Measurements from ENCODE around the gene GLIS1. TPM values are rescaled to one million over a fixed set of nuclear protein-coding genes. Genes with fewer than 3 reads are reported as not detected.
A peak's percentile ranks its signal among the peaks of the same experiment; 100 is the strongest.

Gene GLIS1
- total and polyA plus RNA-seq, 10 of the 15 experiments (the other 5 are each of a cell fraction or from before 2014, with no cell fraction given): not detected

GRCh38 chr1:53475664-53476063 lies 263.3 kb downstream of the GLIS1 start (continued):
- TF ChIP-seq REST (IDR thresholded peaks at IDR 0.05; ENCODE audit: low read depth, low read length): no peak
- TF ChIP-seq, protein P1, sequence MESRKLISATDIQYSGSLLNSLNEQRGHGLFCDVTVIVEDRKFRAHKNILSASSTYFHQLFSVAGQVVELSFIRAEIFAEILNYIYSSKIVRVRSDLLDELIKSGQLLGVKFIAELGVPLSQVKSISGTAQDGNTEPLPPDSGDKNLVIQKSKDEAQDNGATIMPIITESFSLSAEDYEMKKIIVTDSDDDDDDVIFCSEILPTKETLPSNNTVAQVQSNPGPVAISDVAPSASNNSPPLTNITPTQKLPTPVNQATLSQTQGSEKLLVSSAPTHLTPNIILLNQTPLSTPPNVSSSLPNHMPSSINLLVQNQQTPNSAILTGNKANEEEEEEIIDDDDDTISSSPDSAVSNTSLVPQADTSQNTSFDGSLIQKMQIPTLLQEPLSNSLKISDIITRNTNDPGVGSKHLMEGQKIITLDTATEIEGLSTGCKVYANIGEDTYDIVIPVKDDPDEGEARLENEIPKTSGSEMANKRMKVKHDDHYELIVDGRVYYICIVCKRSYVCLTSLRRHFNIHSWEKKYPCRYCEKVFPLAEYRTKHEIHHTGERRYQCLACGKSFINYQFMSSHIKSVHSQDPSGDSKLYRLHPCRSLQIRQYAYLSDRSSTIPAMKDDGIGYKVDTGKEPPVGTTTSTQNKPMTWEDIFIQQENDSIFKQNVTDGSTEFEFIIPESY (IDR thresholded peaks at IDR 0.05): no peak

GRCh38 chr1:53473463-53473862 lies 265.5 kb downstream of the GLIS1 start:
- no peaks in the 10 kb centered on the region for H3K9me3 ChIP-seq (replicated peaks; ENCODE audit: control insufficient read depth, insufficient read depth, low read length)
- SMC1A ChIA-PET (ENCODE audit: uncharacterized antibody, unreplicated experiment): interaction anchor here (1.1 to 2.1 kb wide), 4 partner anchors 24 to 195 kb away, joined by 3 to 7 read pairs (median 3); no protein-coding TSS in a partner anchor
- no peak overlapping the region for H3K4me2 ChIP-seq (ENCODE audit: control insufficient read depth, insufficient read depth)
- POLR2A ChIA-PET: interaction anchor here (0.9 kb wide), 1 partner anchor 27 kb away, joined by 3 read pairs; no protein-coding TSS in a partner anchor
- H3K27me3 ChIP-seq (replicated peaks in 1 of 2; ENCODE audit: control insufficient read depth in 2 of 2, insufficient read depth in 2 of 2, low read length in 1 of 2): peaks cover 4 to 5% of the 10 kb centered on the region in 2 experiments
- no peak overlapping the region for H3K4me3 ChIP-seq
- FAIRE-seq (no peak), ATAC-seq (no peak), DNase-seq (ENCODE audit: low read depth, low spot score) (no peak)
- RAD21 ChIA-PET (ENCODE audit: unreplicated experiment): no interaction called here
- no TSS peak for BruUV-seq (replicated peaks)
- no peaks in the 10 kb centered on the region for H3K4me1 ChIP-seq (ENCODE audit: control insufficient read depth, insufficient read depth, low read length)
- CTCF ChIA-PET: interaction anchor here (1.2 to 2.5 kb wide), 4 partner anchors 22 to 195 kb away, joined by 3 to 8 read pairs (median 5); no protein-coding TSS in a partner anchor
- H3K9ac ChIP-seq (ENCODE audit: control insufficient read depth, insufficient read depth, low read length): no peak overlapping the region
- H4K20me1 ChIP-seq (ENCODE audit: control insufficient read depth, insufficient read depth): no peaks in the 10 kb centered on the region
- no peak overlapping the region for H2AFZ ChIP-seq (ENCODE audit: control insufficient read depth, low read depth, low read length)
- no peaks in the 10 kb centered on the region for H3K79me2 ChIP-seq (ENCODE audit: control insufficient read depth, insufficient read depth, low read length)
- intact Hi-C loops (cut with micrococcal nuclease; ENCODE audit: unreplicated experiment): no loop called here
- no peak for TF ChIP-seq RUNX3 (IDR thresholded peaks at IDR 0.05; ENCODE audit: low read length)
- no peak; a peak in 1 of 6 replicates for TF ChIP-seq CTCF (IDR thresholded peaks at IDR 0.05 in 2 of 3, conservative IDR thresholded peaks at IDR 0.05 in 1 of 3; ENCODE audit: control insufficient read depth in 2 of 3, extremely low read depth in 1 of 3, insufficient read depth in 1 of 3, low read depth in 3 of 3, low read length in 3 of 3)
- peak; percentile 32; the same call in 1 of the 2 replicates for TF ChIP-seq RAD21 (IDR thresholded peaks at IDR 0.05; ENCODE audit: insufficient read depth, low read depth, low read length)
- TF ChIP-seq, protein P2, sequence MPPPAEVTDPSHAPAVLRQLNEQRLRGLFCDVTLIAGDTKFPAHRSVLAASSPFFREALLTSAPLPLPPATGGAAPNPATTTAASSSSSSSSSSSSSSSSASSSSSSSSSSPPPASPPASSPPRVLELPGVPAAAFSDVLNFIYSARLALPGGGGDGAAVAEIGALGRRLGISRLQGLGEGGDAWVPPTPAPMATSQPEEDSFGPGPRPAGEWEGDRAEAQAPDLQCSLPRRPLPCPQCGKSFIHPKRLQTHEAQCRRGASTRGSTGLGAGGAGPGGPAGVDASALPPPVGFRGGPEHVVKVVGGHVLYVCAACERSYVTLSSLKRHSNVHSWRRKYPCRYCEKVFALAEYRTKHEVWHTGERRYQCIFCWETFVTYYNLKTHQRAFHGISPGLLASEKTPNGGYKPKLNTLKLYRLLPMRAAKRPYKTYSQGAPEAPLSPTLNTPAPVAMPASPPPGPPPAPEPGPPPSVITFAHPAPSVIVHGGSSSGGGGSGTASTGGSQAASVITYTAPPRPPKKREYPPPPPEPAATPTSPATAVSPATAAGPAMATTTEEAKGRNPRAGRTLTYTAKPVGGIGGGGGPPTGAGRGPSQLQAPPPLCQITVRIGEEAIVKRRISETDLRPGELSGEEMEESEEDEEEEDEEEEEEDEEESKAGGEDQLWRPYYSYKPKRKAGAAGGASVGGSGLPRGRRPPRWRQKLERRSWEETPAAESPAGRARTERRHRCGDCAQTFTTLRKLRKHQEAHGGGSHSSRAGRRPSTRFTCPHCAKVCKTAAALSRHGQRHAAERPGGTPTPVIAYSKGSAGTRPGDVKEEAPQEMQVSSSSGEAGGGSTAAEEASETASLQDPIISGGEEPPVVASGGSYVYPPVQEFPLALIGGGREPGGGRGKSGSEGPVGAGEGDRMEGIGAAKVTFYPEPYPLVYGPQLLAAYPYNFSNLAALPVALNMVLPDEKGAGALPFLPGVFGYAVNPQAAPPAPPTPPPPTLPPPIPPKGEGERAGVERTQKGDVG (CRISPR knock-in tag; IDR thresholded peaks at IDR 0.05): no peak
- WGBS (ENCODE audit: insufficient coverage, insufficient replicate concordance, low lambda C conversion rate, missing lambda C conversion rate): 30% methylated on average over 3 of the region's 3 CpGs
- no peaks in the 10 kb centered on the region for H3K36me3 ChIP-seq (ENCODE audit: control insufficient read depth in 2 of 2, insufficient read depth in 2 of 2, low read length in 1 of 2)
- no peak overlapping the region for H3K27ac ChIP-seq (ENCODE audit: control insufficient read depth, insufficient read depth)
- in situ Hi-C loops (cut with MboI): no loop called here

Measured in GM12878 (cell line).